Metanephros (tissue), 1 donor: ENCODE measurements around the gene AGXT2. TPM values are rescaled to one million over a fixed set of nuclear protein-coding genes. Genes with fewer than 3 reads are reported as not detected.

Experiments used
- total RNA-seq: library from RNA; depleted of rRNA; stranded (reverse); fragments of >200 nt; gene quantifications from one replicate; pipeline ENCODE4 v1.2.3, GENCODE V29; 2014

The AGXT2 gene
- total RNA-seq: 25.9 TPM

GRCh38 chr5:35047785-35048404 is at the start of gene AGXT2:
Gene AGXT2, minus strand, starts transcription at chr5:35047949. Its CDS starts 57 bp downstream, at chr5:35047892.

Other genes starting within 250 kb of the AGXT2 start
- 1.6 TPM for gene TTC23L, start 208.8 kb downstream of the AGXT2 start, total RNA-seq
- gene RAD1, start 132.4 kb downstream of the AGXT2 start, total RNA-seq: 42.0 TPM
- gene BRIX1, start 132.2 kb downstream of the AGXT2 start, total RNA-seq: 20.3 TPM
- gene DNAJC21, start 118.4 kb downstream of the AGXT2 start, total RNA-seq: 23.2 TPM
- gene PRLR, start 182.5 kb upstream of the AGXT2 start, total RNA-seq: 27.6 TPM